ENCODE measurements around the gene ANK3.

Gene ANK3

DNA sequence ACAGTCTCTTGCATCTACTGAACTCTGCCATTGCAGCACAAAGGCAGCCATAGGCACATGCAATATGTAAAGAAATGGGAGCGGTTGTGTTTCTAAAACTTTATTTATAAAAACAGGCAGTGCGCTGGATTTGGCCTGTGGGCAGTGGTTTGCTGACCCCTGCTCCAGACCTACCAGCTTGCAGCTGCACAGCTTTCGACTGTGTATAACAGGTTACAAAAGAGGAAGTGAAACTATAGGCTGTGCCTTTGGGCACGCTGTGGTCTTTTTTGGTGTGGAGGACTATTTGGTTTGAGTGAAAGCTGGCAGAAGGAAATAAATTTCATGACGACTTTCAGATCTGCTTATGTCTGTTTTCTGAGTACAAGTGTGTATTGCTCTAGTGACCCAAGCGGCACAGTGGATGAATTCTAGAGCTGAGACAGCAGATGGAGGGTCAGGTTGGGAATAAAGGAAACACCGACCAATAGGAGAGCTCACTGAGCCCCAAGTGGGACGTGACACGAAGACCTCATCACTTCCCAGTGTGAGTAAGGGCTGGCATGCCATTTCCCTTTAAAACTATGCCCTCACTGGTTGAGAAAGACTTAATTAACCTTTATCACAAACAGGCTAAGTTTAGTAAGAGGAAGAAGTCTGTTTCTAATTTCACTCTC, 152.7 kb downstream of the ANK3 start:
- peak in 23 of 56 donors; percentile 7 to 66 (median 26) for DNase-seq

DNA sequence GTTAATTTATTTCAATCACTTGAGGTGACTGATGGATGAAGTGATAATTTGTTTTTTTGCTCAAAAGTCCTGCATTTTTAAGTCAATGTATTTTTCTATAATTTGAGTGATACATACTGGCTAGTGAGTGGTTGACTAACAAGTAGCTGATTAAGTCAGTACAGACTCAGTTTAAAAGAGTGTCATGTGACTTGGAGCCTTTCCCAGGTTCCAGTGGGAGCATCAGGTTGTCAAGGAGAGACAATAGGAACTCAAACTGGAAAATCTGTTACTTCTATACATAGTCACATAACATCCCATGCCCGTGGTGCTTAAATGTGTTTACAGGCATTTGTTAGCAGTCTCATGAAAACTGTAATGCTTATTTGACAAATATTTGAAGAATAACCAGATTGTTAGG, 154.7 kb downstream of the ANK3 start:
- DNase-seq, result peak in 8 of 56 donors; percentile 2 to 58 (median 12)

DNA sequence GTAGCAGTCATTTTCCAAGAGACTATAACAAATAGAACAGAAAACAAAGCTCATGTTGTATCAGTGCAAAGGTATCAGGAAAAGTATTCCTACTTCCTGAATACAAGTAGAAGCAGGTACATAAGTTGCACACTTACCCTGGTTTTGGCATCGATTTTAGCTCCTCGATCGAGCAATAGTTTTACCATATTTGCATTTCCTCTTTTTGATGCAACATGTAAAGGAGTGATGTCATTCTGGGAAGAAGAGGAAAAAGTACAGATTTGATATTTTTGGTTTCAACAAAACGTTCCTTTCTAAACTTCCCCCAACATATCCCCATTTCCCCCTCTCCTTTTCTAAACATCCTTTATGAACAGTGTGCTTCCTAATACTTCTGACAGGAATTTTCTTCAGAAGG, 155.1 kb downstream of the ANK3 start:
- no peak for DNase-seq

DNA sequence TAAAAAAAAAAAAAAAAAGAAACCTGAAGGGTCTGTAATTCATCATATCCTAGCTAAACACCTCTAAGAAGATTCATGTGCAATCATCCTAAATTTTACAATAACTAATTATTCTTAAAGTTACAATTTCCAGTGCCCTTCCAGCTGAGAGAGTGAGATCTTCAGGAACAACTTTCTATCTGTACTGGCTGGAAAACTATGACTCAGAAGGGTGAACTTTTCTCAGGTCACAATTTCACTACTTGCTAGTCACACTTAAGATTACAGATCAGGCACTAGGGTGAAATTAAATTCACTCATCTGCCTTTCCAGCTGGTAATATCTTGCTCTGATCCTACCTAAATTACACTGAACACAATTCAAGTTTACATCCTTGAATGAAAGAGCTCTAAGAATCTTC, 158.8 kb downstream of the ANK3 start:
- no peak for DNase-seq

DNA sequence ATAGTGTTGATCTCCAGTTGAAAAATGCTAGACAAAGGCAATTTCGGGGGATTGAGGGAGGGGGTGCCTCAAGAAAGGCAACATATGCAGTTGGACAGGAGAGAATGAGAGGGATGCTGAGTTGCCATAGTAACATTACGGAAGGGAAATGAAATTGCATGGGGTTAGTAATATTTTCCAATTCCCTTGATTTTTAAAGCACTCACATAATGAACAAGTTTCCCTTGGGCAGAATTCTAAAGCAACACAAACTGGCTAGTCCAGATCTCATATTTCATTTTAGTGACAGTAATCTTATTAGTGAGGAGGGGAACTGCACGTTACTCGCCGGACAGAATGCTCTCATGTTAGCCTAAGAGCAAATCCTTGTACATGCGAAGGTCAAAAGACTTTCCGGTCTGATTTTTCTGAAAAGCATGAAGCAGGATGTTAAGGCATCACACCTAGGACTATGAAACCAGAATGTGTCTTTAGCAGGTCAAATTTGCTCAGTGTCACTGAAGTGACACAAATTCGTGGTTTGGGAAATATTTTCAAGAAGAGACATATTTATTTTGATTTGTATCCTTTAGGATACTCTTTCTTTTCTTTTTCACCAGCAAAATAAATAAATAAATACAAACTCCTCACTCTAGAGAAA, 165.5 kb downstream of the ANK3 start:
- DNase-seq, result no peak

DNA sequence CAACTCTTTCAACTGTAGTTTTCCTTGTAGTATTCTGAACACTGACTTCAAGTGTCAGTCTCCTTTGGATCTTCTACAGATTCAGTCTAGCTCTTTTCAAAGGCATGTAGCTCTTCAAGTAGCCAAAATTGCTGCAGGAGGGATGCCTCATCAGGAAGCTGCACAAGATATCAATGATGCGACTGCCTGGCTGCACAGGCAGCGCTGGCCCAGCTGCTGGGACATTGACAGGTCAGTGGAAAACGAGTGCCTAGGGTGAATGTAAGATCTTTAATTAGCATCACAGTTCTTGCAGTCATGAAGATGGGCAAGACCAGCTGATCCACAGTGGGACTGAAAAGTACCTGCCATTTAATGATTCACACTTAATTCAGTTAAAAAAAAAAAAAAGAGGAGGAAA, 167.6 kb downstream of the ANK3 start:
- no peak for DNase-seq

DNA sequence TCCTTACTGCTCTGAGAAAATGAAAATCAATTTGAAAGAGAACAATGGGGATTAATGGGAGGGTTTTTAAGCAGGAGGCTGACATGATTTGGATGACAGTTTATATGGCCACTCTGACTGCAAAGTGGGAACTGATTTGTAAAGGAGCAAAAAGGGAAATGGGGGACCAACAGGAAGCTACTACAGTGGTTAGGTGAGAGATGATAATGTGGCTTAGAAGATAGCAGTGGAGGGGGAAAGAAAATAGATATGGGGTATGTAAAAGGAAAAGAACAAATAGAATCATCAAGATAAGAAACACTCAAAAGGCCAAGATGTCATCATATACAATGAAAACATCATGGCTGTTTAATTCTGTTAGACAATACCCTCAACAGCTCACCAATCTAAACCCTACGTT, 177.5 kb downstream of the ANK3 start:
- no peak for DNase-seq

DNA sequence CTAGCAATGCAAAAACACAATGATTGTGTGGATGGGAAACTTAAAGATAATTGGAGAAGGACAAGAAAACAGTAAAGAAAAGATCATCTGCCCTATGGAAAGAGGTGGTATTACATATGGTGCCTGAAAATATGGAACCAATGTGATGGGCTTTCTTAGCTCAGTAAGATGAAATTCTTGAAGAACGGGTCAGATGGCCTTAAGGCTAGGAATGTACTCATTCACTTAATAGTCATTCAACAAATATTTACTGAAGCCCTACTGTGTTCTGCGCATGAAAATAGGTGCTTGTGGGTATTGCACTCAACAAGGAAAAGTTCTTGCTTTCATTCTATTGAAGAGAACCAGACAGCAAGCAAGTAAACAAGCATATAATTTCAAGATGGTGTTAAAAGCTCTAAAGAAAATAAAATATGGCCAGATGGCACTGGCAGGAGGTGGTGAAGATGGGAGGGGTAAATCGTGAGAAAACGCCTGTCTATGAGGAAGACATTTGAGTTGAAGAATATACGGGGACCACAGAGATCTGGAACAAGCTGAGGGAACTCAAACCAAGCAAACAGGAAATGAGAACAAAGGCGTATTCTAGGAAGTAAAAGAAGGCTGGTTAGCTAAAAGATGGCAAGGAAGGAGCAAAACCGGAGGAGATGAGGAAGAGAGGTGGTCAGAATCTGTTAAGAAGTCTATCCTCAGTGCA, 179.7 kb downstream of the ANK3 start:
- DNase-seq, result no peak

DNA sequence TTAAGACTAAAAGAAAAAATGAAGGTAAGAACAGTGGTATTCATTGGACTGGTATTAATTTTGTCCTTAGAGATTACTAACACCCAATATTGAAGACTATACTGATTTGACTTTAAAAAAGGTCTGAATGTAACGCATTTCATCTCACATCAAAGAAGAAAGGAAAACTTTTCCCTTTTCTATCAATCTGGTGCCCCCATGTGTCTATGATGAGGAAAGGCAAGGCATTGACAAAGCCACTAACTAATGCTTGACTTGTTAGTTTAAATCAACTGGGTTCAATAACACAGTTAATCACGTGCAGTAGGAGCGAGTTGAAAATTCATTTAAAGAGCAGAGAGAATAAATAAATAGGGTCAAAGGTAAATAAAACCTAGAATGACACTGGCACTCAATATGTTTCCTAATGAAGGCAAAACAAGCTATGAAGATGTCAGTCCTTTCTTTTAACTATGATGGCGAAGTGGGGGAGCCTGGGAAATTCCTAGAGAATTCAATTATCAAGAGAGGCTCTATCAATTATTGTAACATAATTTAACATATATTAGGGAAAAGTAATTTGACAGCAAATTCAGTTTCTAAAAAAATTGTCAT, 180.9 kb downstream of the ANK3 start:
- DNase-seq, result no peak

DNA sequence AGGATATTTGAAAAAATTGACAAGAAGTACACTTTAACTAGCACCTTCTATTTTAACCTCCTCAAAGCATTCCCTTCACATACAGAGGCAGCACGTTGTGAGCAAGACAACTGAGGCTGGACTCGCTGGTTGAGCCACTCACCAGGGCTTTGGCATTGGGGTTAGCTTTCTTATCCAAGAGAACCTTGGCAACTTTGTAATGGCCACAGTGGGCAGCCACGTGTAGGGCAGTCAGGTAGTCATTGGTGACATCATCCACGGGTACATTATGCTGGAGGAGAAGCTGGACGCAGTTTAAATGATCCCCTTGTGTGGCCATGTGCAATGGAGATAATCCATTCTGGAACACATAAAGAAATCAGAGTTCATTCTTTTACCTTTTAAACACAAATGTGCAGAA, 181.8 kb downstream of the ANK3 start:
- DNase-seq, result no peak

DNA sequence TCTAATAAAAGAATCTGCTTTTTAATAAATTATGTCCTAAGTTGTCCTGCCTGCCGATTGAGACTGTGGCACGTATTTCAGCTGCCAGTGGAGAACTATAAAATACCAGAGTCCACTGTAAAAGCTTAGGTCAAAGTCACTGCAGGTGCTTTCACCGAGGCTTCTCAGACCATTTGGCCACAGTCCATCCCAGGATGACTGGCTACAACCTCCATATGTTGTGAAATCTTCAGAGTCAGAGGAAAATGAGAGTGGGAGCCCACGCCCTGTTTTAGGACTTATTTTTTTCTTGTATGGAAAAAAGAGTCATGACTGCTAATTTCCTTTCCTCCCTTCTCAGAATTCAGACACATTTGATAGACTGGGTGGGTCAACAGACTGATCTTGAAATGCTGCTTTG, 182.9 kb downstream of the ANK3 start:
- DNase-seq, result no peak

DNA sequence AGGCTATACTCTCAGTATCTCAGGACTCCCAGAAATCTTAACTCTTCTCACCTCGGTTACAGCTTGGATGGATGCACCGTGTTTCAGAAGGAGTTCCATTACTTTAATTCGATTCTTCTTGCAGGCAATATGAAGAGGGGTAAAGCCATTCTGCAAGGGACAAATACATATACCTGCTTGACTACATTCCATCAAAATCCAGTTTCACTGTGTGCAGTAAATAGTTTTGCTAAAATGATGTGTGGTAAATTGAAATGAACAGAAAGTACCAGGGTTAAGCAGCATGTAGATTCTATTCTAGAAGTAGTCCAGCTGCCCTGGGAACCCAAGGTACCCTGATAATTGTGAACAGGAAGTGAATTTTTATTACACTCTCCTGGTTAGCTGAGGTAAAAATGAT, 183.9 kb downstream of the ANK3 start:
- no peak for DNase-seq

DNA sequence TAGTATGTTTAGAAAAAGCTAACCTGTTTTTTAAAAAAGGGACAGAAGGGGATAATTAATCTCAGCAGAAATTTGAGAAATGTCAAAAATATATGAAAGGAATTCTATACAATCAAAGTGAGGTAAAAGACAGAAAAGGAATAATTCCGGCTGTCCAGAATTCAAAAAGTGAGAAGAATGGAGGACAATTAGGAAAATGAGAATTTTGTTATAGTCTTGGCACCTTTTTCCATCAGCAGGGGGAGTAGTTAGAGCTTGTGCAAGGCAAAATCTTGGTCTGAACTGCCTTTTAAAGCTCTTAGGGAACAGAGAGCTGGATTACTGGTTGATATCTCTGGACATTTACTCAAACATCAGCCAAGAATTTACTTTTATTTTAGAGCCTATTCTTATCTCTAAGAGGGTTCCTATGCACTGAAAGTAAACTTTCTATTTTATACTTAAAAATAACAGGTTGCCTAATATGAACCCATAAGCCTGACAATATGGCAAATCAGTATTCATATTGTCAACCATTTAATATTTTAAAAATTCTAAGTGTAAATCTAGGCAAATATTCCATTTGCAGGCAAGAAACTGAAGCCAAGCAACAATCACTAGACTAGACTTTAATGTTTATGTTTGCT, 185.6 kb downstream of the ANK3 start:
- DNase-seq, result no peak

DNA sequence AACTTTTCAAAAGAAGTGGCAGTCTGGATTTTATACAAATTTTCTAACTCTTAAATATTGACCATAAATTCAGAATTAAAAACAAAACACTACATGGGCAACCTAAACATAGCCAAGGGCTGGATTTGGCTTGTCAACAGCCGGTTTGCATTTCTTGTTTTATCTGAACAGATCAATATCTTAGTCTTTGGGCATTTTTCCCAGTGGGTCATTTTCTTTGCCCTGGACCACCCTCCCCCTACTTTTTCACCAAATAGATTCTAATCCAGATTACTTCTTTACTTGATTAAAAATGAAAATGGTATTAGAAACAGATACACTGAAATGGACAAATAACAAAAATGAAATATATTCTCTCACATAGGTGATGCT, 189.0 kb downstream of the ANK3 start:
- no peak for DNase-seq

DNA sequence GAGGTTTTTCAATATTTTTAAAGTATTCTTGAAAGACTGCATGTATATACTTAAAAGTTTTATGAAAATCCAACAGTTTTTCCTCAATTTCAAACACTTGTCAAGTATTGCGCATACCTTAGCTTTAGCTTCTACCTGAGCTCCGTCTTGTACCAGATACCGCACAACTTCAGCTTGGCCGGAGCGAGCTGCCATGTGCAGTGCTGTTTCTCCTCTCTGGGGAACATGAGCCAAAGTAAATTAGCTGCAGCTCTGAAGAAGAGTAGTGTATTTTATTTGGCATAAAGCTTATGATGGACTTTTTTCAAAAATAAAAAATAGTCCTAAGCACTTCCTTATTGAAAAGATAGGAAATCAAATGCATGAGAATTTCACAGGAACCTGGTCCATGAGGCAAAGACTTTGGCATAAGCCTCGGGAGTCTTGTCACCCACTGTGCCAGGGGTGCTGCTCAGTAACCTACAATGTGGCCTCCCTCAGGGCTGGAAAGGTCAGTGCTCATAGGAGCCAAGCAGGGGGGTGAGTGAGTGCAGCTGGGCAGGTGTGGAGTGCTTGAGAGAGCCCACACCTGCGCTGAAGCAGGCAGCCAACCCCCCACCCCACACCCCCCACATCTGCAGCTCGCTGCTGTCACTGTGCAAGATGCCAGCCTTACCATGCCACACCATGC, 189.5 kb downstream of the ANK3 start:
- no peak for DNase-seq

DNA sequence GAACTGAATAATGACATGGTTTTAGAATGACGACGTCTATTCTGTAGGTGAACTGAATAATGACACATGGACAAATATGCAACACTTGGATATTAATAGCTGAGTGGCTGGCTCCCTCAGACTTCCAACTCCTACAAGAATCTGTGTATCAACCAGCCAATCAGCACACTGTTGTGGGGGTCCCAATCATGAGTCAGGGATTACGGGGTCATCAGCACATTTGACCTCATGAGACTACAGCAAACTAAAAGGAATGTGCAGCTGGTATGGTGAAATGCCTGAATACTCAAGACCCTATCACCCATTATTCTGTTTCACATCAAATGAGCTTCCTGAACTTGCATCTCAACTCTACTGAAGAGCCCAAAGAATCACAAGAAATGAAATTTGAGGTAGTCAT, 192.5 kb downstream of the ANK3 start:
- no peak for DNase-seq

DNA sequence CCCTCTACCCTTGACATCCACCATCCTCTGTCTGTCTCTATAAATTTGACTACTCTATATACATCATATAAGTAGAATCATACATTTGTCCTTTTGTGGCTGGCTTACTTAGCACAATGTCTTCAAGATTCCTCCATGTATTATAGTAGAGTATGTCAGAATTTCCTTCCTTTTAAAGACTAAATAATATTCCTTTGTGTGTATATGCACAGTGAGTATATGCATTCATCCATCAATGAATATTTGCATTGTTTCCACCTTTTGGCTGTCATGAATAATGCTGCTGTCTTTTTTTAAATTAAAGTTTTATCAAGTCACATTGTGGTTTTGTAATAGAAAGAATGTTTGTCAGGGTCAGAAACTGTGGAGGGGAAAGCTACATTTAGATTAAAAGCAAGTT, 195.3 kb downstream of the ANK3 start:
- no peak for DNase-seq

DNA sequence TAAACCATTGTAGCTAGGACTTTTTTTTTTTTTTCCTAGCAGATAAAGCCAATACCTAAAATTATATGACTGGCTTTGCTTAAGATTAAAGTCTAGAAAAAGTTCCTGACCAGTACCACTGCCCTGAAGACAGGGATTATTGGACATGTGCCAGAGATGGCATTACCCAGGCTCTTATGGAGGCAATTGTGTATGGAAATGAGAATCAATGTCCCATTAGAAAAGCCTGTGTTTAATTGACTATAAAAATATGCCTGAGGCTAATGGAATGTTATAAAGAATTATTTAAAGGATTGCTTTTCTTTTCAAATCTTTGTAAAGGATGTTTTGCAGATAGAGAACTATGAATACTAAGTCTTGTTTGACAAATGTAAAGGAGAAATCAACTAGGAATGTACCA, 196.7 kb downstream of the ANK3 start:
- no peak for DNase-seq

DNA sequence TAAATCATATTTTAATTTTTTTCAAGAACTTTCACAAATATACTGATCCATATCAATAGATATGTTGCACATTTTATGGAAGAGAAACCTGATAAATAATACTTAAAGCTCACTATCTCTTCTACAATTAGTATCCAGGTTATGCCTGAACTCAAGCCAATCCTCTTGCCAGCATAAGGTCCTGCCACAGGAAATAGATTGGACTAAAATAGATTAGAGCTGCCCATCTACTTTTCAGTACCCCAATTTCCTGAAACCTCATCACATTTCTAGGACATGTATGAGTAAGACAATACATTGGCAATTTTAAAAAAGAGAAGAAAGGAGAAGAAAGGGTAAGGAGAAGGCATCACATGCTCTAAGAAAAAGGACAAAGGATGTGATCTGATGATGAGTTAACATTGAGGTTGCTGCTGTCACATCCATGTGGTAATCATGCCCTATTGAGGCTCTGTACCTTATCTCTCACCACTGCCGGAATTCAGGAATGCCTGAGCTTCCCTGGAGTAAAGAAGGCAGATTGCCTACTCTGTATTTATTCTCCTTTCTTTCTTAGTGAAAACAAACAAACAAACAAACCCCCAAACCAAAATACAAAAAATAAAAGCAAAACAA, 199.7 kb downstream of the ANK3 start:
- DNase-seq, result no peak

DNA sequence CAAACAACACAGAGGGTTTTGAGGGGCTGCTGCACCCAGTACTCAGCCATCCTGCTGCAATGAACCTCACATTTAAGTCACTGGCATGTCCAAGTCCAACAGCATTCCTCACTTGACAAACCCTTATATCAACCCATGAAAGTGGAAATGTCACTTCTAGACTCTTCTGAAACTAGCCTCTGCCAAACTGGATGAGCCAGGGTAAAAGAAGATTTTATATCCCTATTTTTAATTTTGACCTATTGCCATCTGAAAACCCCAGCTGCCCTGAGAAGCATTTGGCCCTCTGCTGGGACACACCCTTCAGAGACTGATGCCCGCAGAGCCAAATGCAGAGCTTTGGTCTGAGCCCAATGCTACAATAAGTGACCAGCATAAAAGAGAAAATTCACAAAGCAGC, 201.1 kb downstream of the ANK3 start:
- no peak for DNase-seq

DNA sequence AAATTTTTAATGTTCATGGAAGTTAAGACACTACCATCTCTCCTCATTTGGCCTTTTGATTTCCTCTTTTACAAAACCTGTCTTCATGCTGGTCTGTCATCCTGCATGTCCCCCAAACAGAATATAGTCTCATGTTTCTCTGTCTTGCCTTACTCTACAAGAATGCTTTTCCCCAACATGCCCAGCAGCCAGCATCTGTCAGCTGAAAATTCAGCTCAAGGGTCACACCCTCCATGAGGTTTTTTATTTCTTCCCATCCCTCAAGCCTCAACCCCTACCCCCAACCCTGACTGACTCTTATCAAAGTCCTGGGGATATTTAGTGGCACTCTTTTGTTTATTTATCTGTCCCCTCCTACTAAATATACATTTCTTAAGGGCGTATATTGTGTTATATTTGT, 202.0 kb downstream of the ANK3 start:
- no peak for DNase-seq
